Measurements from ENCODE around the gene CPEB4. TPM values are rescaled to one million over a fixed set of nuclear protein-coding genes. Genes with fewer than 3 reads are reported as not detected.

The CPEB4 gene
- total and polyA plus RNA-seq, 2 of the 8 experiments (the other 6 are each of a cell fraction or from before 2014, with no cell fraction given), result 8.4 to 13.4 TPM

DNA sequence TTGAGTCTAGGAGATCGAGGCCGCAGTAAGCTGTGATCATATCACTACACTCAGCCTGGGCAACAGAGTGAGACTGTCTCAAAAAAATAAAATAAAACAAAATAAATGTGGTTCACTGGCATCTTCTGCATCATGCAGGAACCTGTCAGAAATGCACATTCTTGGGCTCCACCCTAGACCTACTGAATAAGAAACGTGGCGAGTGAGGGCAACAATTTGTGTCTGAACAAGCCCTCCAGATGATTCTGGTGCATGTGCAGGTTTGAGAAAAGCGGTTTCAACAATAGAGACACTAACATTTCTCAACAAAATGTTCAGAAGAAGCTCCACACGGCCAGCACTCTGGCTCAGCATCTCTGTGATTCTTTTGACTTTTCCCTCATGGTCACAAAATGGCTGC lies 42.8 kb upstream of the CPEB4 start:
- Histone ChIP-seq H2BK120ac (replicated peaks; ENCODE audit: low read depth, low read length) (no peak overlapping the region), H4K91ac (replicated peaks; ENCODE audit: insufficient read length, low read length) (no peak overlapping the region), H3K9me3 (ENCODE audit: insufficient read depth in 2 of 2, low read depth in 1 of 2, low read length in 1 of 2) (peaks cover 3 to 7% of the 10 kb centered on the region in 2 experiments; a peak in 1 of 4 replicates), H3K27ac (ENCODE audit: low read depth, low read length) (no peak overlapping the region), H2AFZ (ENCODE audit: low read length) (no peak overlapping the region), H4K20me1 (replicated peaks in 1 of 2; ENCODE audit: control insufficient read depth in 1 of 2, insufficient read depth in 2 of 2, low read length in 2 of 2) (no peaks in the 10 kb centered on the region), H4K8ac (ENCODE audit: extremely low read depth, insufficient read depth, low read length) (no peak overlapping the region), H3K27me3 (replicated peaks in 1 of 4; ENCODE audit: control insufficient read depth in 3 of 4, extremely low read depth in 1 of 4, insufficient read depth in 3 of 4, low read length in 3 of 4) (no peaks in the 10 kb centered on the region), H2BK12ac (ENCODE audit: low read depth, low read length) (no peak overlapping the region), H3K23ac (ENCODE audit: insufficient read length) (no peak overlapping the region), H3K14ac (ENCODE audit: insufficient read length) (no peak overlapping the region), H3K4me3 (ENCODE audit: extremely low read depth in 1 of 4, insufficient read depth in 2 of 4, low read depth in 3 of 4, low read length in 4 of 4) (no peak overlapping the region), H3K4ac (replicated peaks; ENCODE audit: insufficient read length, low read depth, low read length) (no peak overlapping the region), H4K5ac (ENCODE audit: insufficient read length, low read depth, low read length) (no peak overlapping the region), H2BK5ac (ENCODE audit: low read depth, low read length) (no peak overlapping the region), H3K9ac (replicated peaks in 1 of 4; ENCODE audit: extremely low read depth in 1 of 4, low read depth in 3 of 4, low read length in 3 of 4) (no peak overlapping the region), H3K4me2 (ENCODE audit: insufficient read depth in 1 of 2, low read depth in 2 of 2, low read length in 2 of 2) (no peak overlapping the region), H2BK20ac (ENCODE audit: low read length) (no peak overlapping the region), H2AK5ac (ENCODE audit: low read depth, low read length) (no peak overlapping the region), H3K23me2 (ENCODE audit: low read depth, low read length) (no peaks in the 10 kb centered on the region), H3K56ac (replicated peaks; ENCODE audit: insufficient read length, low read depth, low read length) (no peak overlapping the region), H3K18ac (ENCODE audit: extremely low read depth, low read length) (no peak overlapping the region), H3K4me1 (replicated peaks in 1 of 4; ENCODE audit: control insufficient read depth in 3 of 4, insufficient read depth in 4 of 4, low read length in 3 of 4) (peaks cover 0 to 6% (median 0%) of the 10 kb centered on the region in 4 experiments; a peak in 1 of 7 replicates), H2BK15ac (ENCODE audit: low read length) (no peak overlapping the region), H3K36me3 (ENCODE audit: control insufficient read depth in 2 of 4, insufficient read depth in 4 of 4, low read length in 3 of 4) (no peaks in the 10 kb centered on the region), H3K79me1 (ENCODE audit: low read depth, low read length) (no peaks in the 10 kb centered on the region), H3K79me2 (ENCODE audit: control insufficient read depth in 1 of 2, insufficient read depth in 2 of 2, low read length in 2 of 2) (no peaks in the 10 kb centered on the region)
- ChIA-PET CTCF (ENCODE audit: partially characterized antibody) (interaction anchor here (0.6 to 1.7 kb wide), 6 partner anchors 9 to 461 kb away, joined by 3 to 6 read pairs (median 4); no protein-coding TSS in a partner anchor), POLR2A (ENCODE audit: partially characterized antibody) (no interaction called here)
- DNase-seq (ENCODE audit: low read depth in 1 of 2, low spot score in 2 of 2) (no peak), FAIRE-seq (no peak)
- WGBS, 2 experiments (ENCODE audit: extremely low coverage in 1 of 2, insufficient coverage in 1 of 2, insufficient read length in 1 of 2, insufficient replicate concordance in 2 of 2, low coverage in 1 of 2, low lambda C conversion rate in 2 of 2, missing lambda C conversion rate in 1 of 2), result 83% methylated on average over 6 of the region's 6 CpGs; no CpG with 5 or more reads in 1 of the 2 experiments
- TF ChIP-seq, protein P1, sequence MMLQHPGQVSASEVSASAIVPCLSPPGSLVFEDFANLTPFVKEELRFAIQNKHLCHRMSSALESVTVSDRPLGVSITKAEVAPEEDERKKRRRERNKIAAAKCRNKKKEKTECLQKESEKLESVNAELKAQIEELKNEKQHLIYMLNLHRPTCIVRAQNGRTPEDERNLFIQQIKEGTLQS (IDR thresholded peaks at IDR 0.05; ENCODE audit: insufficient read depth, low read depth, low read length), result no peak
- no peak for TF ChIP-seq CBX8 (IDR thresholded peaks at IDR 0.05; ENCODE audit: borderline replicate concordance, low read depth, low read length)
- TF ChIP-seq BCL11A (IDR thresholded peaks at IDR 0.05; ENCODE audit: low read depth in 2 of 2, low read length in 2 of 2), result no peak
- TF ChIP-seq, protein P2, sequence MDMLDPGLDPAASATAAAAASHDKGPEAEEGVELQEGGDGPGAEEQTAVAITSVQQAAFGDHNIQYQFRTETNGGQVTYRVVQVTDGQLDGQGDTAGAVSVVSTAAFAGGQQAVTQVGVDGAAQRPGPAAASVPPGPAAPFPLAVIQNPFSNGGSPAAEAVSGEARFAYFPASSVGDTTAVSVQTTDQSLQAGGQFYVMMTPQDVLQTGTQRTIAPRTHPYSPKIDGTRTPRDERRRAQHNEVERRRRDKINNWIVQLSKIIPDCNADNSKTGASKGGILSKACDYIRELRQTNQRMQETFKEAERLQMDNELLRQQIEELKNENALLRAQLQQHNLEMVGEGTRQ (IDR thresholded peaks at IDR 0.05; ENCODE audit: low read length), result no peak
- no peak for TF ChIP-seq TAF7 (optimal IDR thresholded peaks at IDR 0.05; ENCODE audit: borderline replicate concordance, low read depth, low read length)

Measured in H1 (cell line).